Muscle layer of duodenum (tissue), 2 donors: ENCODE results near the gene C2orf49.
A peak's percentile ranks its signal among the peaks of the same experiment; 100 is the strongest.

Experiments used
- H3K27ac ChIP-seq: one replicate; pipeline ENCODE4 v1.7.0; 2013; ENCODE audit warnings: mild to moderate bottlenecking, low read length
- H3K27me3 ChIP-seq: one replicate; pipeline ENCODE4 v1.7.0; 2013; ENCODE audit warnings: low read depth, mild to moderate bottlenecking, control low read depth, low read length
- H3K36me3 ChIP-seq, 2 donors: one replicate each; pipeline ENCODE4 v1.7.0; 2013; ENCODE audit warnings: low read length in 2 of 2, control low read depth in 1 of 2, mild to moderate bottlenecking in 1 of 2; ENCODE audit not compliant: insufficient read depth in 2 of 2, control insufficient read depth in 1 of 2
- H3K4me1 ChIP-seq, 2 donors: one replicate each; pipeline ENCODE4 v1.7.0; 2013; ENCODE audit warnings: low read length in 2 of 2, mild to moderate bottlenecking in 2 of 2, control low read depth in 1 of 2, moderate library complexity in 1 of 2; ENCODE audit not compliant: insufficient read depth in 2 of 2, control insufficient read depth in 1 of 2
- H3K4me3 ChIP-seq, 2 donors: one replicate each; pipeline ENCODE4 v1.7.0; 2013; ENCODE audit warnings: low read length in 2 of 2, low read depth in 1 of 2, mild to moderate bottlenecking in 1 of 2
- H3K9me3 ChIP-seq, 2 donors: one replicate each; pipeline ENCODE4 v1.7.0; 2013; ENCODE audit warnings: low read length in 2 of 2, control low read depth in 1 of 2, mild to moderate bottlenecking in 1 of 2; ENCODE audit not compliant: control insufficient read depth in 1 of 2
- donor health status: healthy.

Gene C2orf49

DNA sequence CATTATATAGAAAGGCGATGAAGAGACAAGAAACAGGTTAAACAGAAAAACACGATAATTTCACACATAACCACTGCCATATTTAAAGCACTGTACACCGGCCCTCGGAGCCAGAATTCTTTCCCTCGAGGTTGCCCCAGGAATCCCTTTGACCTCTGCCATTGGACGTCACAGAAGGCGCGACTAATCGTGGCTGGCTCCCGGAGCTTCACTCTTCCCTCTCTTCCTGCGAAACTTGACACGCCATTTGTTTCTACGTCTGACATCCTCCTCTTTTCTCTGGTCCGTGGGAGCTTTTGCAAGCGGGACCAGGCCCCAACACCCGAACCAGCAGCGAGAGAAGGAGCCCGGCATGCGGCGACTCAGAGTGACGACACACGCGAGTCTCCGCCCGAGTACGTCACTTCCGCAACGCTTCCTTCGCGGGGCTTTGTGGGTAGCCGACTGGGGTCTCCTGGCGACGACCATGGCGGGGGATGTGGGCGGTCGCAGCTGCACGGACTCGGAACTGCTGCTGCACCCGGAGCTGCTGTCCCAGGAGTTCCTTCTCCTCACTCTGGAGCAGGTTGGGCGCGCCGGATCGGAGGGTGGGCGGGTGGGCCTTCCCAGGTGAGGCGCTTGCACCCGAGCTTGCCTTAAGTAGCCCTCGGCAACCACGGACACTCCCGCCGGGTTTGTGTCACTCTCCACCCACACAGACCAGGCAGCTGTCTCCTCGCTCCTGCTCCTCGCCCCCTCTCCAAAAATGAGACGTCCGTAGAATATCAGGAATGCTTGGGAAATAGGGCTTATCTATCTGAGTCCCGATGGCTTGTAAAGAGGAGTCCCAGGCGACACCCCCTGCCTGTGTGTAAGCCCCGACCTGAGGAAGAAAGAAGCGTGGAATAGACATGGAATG is at the start of gene C2orf49:
TSS of gene C2orf49 (plus strand) at position 419 of the 898 bp plus-strand sequence. CDS start at position 467, 48 bp downstream.
- Histone ChIP-seq H3K9me3 (no peaks in the 10 kb centered on the region), H3K4me3 (peak within 1 kb of the TSS; percentile 76 to 94), H3K4me1 (peaks cover 0 to 26% of the 10 kb centered on the region in 2 donors), H3K27ac (peak within 1 kb of the TSS; percentile 96), H3K36me3 (peaks cover 15 to 23% of the 10 kb centered on the region in 2 donors), H3K27me3 (no peaks in the 10 kb centered on the region)

DNA sequence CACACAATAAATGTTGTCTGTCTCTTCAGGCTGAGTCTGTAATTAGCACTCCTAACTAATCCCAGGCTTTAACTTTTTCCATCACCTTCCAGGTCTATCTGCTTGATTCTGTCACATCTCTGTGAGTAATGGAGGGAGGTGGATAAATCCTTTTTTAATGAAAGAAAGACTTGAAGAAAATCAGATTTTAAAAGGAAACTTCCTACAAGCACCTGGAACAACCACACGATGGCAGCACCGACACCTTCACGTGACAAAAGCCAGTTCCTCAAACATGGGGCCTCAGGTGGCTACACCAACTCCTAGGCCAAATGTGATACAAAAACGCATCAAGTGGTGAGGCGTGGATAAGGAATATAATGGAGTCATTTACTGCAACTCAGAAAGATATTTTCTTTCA is 49.6 kb upstream of the C2orf49 start:
- Histone ChIP-seq H3K27ac (no peak overlapping the region), H3K4me1 (no peaks in the 10 kb centered on the region), H3K4me3 (no peak overlapping the region), H3K9me3 (no peaks in the 10 kb centered on the region), H3K36me3 (peaks cover 30 to 82% of the 10 kb centered on the region in 2 donors), H3K27me3 (no peaks in the 10 kb centered on the region)

DNA sequence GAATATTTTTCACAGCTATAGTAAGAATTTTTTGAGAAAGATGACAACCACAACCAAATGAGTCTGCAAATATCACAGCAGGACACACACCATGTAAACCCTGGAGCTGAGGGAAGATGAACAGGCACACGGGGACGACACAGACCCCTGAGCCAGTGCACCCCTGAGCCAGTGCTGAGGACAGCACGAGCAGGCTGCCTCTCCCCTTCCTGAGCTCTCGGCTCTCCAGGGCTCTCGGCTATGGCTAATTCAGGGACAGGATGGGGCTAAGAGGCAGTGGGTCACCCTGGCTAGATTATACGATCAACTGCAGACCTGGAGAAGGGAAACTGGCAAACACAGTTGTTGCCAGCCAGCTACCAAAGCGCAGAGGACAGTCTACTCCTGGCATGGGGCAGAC is 49.2 kb upstream of the C2orf49 start:
- Histone ChIP-seq H3K4me1 (no peaks in the 10 kb centered on the region), H3K36me3 (peaks cover 30 to 78% of the 10 kb centered on the region in 2 donors), H3K27me3 (no peaks in the 10 kb centered on the region), H3K27ac (no peak overlapping the region), H3K4me3 (no peak overlapping the region), H3K9me3 (no peaks in the 10 kb centered on the region)

DNA sequence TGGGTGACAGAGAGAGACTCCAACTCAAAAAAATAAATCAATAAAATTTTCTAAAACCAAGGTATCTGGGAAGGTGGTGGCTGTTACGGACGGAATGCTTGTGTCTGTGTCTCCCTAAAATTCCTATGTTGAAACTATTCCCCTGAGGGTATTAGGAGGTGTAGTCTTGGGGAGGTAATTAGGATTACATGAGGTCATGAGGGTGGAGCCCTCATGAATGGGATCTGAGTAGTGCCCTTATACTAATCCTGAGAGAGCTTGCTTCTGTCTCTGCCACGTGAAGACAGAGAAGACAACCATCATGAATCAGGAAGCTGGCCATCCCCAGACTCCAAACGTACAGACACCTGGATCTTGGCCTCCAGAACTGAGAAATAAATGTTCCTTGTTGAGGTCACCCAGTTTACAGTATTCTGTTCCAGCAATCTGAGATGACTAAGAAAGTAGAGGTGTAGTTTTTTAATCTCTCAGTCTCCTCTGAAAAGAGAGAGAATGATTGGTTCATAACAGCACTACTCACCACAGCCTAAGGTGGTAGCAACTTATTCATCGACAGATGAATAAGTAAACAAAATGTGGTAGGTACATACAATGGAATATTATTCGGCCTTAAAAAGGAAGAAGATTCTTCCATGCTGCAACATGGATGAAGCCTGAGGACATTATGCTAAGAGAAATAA is 46.2 kb upstream of the C2orf49 start:
- Histone ChIP-seq H3K36me3 (peaks cover 33 to 62% of the 10 kb centered on the region in 2 donors), H3K4me3 (no peak overlapping the region), H3K9me3 (no peaks in the 10 kb centered on the region)

DNA sequence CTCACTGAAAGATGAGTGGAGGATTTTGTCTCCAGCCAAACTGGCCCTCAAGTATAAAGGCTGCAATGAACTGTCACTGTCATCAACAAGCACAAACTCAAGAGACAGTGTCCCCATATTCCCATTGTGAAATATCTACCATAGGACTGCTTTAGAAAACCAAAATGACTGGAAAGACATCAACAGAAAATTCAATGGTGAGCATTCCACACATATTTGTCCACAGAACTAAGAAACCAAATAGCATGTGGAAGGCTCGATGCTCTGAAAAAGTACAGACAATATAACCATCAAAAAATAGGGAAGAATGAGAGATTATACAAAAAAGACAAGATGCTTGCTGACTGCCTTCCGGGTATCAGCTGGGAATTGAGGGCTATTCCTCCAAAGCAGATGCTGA is 45.4 kb upstream of the C2orf49 start:
- Histone ChIP-seq H3K27me3 (no peaks in the 10 kb centered on the region), H3K4me3 (no peak overlapping the region), H3K27ac (no peak overlapping the region), H3K4me1 (no peaks in the 10 kb centered on the region), H3K36me3 (peaks cover 31 to 60% of the 10 kb centered on the region in 2 donors), H3K9me3 (no peaks in the 10 kb centered on the region)

More for the DNA sequence above, 46.2 kb upstream of the C2orf49 start:
- Histone ChIP-seq H3K27me3 (no peaks in the 10 kb centered on the region), H3K27ac (no peak overlapping the region), H3K4me1 (no peaks in the 10 kb centered on the region)

DNA sequence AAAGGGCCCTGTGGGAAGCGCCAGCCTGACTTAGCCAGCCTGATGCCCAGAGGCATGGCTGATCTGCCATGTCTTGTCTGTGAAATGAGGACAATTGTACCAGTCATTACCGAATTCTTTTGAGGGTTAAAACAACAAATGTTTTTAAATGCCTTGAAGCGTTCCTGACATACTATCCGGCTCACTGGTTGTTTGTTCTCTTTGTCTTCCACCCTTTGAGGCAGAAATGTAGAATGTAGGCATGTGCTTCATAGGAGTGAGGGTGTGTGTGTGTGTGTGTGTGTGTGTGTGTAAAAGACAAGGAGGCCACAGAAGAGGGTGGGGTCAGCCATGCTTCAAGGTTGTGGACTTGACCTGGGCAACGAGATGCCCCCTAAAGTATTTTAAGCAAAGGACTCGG is 43.3 kb upstream of the C2orf49 start:
- Histone ChIP-seq H3K4me1 (no peaks in the 10 kb centered on the region), H3K27me3 (no peaks in the 10 kb centered on the region), H3K4me3 (no peak overlapping the region), H3K9me3 (no peaks in the 10 kb centered on the region), H3K27ac (no peak overlapping the region), H3K36me3 (peaks cover 45 to 64% of the 10 kb centered on the region in 2 donors)

DNA sequence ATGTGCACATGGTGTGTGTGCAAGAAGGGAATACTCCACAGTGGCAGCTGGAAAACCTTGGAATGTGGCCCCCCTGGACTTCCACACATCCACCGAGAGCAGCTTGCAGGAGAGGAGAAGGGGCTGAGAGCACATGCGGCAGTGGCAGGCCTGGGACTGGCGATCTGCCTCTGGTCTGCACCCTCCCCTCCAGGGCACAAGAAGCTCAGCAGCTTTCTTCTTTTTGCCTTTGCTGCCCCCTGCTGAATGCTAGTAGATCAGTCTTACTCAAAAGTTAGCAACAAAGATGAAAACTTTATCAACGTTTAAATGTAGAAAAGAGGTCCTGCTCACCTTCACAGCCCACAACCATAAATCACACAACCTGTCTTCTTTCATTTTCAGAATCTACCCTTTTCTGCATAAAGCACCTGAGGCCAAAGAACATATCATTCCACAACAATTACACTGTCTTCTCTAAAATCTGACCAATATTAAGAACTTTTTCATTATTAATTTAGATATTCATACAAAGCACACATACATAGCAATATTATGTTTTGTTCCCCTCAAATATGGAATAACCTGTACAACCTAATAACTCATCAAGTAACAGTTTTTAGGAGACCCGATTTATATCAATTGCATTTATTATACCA is 42.4 kb upstream of the C2orf49 start:
- H3K27ac ChIP-seq = no peak overlapping the region
- peaks cover 44 to 56% of the 10 kb centered on the region in 2 donors for H3K36me3 ChIP-seq
- H3K4me1 ChIP-seq = no peaks in the 10 kb centered on the region
- H3K27me3 ChIP-seq = no peaks in the 10 kb centered on the region
- no peak overlapping the region for H3K4me3 ChIP-seq
- H3K9me3 ChIP-seq = no peaks in the 10 kb centered on the region

DNA sequence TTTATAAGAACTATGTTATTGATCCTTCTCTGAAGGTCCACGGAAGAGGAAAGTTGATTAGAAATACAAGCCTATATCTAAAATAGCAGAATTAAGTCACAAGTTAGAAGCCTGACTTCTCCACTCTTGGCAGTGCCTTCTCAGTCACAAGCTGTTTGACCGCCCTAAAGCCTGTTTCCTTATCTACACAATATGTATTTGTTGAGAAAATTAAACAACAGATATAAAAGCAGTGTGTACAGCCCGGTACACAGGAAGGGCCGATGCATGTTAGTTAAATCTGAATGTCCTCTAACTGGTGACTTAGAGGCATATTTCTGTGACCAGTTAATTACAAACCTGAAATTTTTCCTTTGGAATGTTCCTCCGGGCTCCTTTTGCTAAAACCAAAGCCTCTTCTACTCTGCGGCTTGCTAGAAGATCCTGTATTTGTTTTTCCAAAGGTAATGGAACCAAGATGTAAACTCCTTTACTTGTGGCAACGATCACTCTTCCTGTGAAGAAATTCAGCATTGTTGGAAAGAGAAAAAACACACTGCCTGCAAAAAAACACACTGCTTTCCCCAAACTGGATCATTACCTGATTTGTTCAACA is 41.2 kb upstream of the C2orf49 start:
- Histone ChIP-seq H3K4me1 (no peaks in the 10 kb centered on the region), H3K36me3 (peaks cover 43 to 48% of the 10 kb centered on the region in 2 donors), H3K9me3 (no peaks in the 10 kb centered on the region), H3K27ac (no peak overlapping the region), H3K4me3 (no peak overlapping the region), H3K27me3 (no peaks in the 10 kb centered on the region)

DNA sequence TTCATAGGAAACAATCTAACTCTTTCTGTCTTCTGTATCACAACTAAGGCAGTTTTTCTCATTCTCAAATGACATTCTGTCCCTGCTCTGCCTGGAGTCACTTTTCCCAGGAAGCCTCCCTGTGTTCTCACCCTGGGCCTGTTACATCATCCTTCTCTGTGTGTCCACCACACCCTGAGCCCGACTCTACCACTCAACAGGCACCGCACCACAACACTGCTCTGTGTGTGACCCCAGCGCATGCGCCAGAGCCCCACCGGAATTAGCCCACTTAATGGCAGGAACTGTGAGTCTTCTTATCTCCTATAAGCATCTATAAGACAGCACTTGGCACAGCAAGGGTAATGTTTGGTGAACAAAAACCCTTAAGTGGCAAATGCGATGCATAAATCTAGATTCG is 40.1 kb upstream of the C2orf49 start:
- H3K4me3 ChIP-seq = no peak overlapping the region
- no peak overlapping the region for H3K27ac ChIP-seq
- H3K9me3 ChIP-seq = no peaks in the 10 kb centered on the region
- peaks cover 32 to 38% of the 10 kb centered on the region in 2 donors for H3K36me3 ChIP-seq
- H3K4me1 ChIP-seq = no peaks in the 10 kb centered on the region
- no peaks in the 10 kb centered on the region for H3K27me3 ChIP-seq

DNA sequence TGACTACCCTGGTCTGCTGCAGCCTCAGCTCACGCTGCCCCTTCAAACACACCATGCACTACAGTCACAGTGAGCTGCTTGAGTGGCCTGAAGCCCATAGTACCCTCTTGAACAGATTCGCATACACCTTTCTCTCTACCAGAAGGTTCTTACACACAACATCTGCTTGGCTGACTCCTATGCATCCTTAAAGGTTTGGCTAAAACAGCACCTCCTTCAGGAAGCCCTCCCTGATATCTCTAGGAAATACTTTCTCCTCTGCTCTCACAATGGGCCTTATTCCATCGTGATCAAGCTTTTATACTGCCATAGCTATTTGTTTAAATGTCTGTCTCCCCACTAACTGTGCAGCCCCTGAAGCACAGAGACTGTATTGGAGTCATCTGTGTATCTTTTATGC is 39.3 kb upstream of the C2orf49 start:
- H3K36me3 ChIP-seq = peaks cover 31 to 36% of the 10 kb centered on the region in 2 donors
- H3K4me1 ChIP-seq = no peaks in the 10 kb centered on the region
- H3K27ac ChIP-seq = no peak overlapping the region
- no peak overlapping the region for H3K4me3 ChIP-seq
- H3K9me3 ChIP-seq = no peaks in the 10 kb centered on the region
- no peaks in the 10 kb centered on the region for H3K27me3 ChIP-seq

DNA sequence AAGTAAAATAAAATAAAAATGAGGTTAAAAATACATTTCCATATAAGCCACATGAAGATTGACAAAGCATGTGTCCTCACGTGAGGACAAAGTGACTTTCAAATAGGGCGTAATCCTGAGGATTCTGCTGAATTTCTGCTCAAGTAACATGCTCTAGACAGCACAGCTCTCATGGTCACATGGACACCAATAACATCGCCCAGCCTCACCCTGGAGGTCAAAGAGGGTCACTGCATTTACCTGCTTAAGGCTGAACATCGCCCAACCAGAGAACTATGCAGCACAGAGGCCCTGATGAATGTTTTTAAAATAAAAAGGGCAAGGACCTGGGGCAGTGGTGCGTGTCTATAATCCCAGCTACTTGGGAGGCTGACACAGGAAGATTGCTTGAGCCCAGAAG is 38.0 kb upstream of the C2orf49 start:
- Histone ChIP-seq H3K36me3 (peaks cover 21 to 28% of the 10 kb centered on the region in 2 donors), H3K27me3 (no peaks in the 10 kb centered on the region), H3K4me1 (no peaks in the 10 kb centered on the region), H3K27ac (no peak overlapping the region), H3K4me3 (no peak overlapping the region), H3K9me3 (no peaks in the 10 kb centered on the region)
